NCI-H345 (cell line): ENCODE data around the gene ZIM2.
"Not testable (repeated sequence)": the region's sequence is repeated elsewhere in the genome, so short reads cannot be mapped to it uniquely, and the experiment has no call there.

Source experiments
- DNase-seq: peaks from one replicate; lab custom pipeline; 2025; lab: John Stamatoyannopoulos, UW

ZIM2 gene

DNA sequence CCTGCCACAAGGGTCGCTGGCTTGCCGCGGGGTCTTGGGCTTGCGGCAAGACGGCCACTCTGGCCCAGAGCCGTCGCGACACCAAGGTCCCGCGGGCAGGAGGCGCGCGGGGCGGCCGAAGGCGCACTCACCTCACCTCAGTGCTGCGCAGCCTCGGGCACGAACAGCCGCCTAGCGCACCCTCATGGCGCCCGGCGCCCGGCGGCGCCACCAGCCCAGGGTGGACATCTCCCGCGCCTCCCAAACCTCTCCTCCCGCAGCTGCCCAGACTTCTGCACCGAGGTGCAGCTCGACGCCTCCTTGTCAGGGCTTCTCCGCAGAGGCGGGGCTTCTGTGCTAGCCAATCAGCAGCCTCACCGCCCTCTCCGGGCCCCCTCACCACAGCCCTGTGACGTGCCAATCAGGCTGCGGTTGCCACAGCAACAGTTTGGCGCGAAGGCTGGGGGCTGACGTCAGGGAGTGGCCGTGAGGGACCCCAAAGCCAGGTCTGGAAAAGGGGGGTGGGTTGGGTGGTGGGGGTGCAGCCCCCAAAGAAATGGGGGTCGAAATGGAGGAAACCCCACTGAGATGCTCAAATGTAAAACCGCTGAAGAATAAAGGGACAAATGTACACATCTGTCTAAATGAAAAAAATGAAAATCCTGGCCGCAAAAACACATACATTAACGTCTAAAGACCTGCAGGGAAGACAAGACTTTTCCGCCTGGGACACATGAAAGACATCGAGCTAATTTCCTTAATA lies at the start of gene ZIM2, which contains the start of gene PEG3:
Gene ZIM2 (minus strand): TSS at position 276 of the 742 bp plus-strand sequence. CDS start 16,449 bp downstream, outside the sequence.
Gene PEG3 (minus strand): TSS at position 276 of the 742 bp plus-strand sequence. CDS start 16,071 bp downstream, outside the sequence.
- DNase-seq = no peak

DNA sequence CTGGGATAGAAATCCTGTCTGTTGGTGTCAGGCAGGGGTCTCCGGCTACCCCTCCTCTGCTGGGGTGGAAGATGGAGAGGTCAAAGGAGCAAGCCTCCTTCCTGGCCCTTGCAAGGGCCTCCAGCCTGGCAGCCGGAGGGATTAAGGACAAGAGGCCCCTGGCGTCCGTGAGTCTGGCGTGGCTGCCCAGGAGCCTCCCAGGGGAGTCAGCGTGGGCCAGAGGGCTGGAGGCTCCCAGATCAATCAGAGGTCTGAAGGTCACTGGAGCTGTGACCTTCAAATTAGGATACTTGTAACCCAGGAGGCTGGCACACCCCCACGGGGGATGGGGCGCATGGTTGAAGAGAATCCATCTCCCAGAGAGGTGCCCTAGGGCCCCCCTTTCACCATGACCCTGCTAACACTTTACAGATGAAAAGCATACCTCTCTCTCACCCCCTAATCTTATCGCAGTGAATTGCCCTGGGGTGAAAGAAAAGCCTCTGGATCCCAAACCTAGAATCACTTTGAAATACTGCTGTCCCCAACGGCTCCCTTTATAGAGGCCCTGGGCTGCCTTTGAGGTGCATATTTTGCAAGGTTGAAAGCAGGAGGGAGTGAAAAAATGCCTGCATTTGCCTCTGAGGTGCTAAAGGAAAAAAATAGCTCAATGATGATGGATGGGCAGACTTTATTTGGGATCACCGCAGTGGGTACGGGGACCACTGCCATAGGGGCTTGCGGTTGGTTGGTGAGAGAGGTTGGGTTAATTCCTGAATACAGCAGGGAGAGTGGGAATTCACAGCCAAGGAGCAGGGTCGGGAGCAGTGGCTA lies 44.9 kb upstream of the ZIM2 start:
- DNase-seq = no peak

DNA sequence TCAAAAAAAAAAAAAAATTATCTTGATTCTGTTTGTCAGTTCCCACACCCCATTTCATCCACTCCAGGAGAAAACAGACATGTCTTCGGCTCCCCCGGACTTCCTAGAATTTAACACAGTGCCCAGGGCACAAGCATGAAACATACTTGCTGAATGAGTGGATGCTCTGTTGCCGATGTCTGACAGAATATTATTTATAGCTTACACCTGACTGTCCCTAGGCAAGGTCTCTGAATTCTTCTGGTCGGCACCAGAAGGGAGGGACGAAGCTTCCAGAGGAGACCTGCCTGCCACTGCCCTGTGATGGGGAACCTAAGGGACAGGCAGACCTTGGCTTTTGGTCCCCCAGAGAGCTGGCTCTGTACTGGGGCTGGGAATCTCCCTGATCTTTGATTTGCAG lies 43.9 kb upstream of the ZIM2 start:
- no peak for DNase-seq

DNA sequence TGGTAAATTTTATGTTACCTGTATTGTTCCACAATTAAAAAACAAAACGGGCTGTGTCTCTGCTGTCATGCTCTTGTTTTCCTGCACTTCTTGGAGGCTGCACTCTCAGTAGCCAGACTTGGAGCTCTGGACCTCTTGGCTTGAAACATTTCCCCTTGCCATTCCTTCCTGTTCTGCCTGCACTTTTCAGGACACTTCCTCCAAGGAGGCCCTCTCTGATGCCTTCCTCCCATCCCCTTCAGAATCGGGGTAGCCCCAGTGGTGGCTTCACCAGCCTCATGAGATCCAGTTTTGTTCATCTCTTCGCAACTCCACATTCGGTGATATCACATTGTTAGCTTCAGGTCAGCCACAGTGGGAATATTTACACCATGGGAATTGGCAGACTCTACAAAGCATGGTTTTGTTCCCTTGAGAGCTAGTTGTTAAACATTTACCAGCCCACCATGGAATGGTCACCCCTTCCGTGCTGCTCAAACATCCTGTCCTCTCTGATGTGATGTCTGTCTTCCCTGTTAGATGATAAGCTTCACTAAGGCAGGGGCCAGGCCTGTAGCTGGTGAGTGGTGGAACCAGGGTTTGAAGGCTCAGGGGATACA lies 40.2 kb upstream of the ZIM2 start:
- no peak for DNase-seq

DNA sequence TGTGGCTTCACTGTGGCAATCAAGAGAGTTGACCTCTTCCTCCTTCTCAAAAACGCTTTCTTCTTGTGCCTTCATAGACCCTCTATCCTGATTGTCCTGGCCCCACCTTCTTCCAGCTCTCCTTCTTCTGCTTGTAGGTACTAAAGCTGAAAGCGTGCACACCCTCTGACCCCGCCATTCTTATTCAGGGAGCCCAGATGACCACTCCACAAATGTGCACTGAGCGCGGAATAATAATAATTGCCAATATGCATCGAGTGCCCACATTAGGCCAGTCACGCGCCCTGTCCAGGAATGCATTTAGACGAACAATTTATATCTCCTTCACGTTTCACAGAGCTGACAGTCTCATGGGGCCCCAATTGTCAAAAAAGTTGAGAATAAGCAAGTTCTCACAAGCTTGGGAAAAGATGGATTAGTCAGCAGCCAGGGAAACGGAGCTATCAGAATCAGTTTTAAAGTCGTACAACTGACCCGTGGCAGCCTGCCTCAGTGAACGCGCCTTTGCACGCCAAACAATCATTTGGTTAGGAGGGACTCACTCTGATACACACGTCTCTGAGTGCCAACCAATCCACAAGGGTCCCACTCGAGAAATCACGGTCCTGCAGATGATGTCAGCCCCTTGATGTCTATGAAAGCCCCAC lies 36.7 kb upstream of the ZIM2 start:
- no peak for DNase-seq

DNA sequence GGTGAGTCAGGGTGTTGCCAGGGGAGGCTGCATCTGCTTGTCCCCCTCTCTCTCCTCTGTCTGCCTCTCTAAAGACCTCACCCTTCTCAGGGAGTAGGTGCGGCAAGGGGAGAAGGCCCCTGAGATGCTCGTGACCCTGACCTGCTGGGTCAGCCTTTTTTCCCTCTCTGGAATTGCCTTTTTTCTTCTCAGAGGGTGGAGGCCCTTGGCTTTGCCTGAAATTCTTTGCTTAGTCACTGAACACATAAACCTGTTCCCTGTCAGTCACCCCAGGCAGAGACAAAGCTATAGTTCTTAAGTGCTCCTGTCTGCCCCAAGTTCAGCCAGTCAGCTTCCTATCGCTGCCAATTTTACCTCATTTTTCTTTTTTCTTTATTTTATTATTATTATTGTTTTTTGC lies 35.2 kb upstream of the ZIM2 start:
- DNase-seq = no peak

DNA sequence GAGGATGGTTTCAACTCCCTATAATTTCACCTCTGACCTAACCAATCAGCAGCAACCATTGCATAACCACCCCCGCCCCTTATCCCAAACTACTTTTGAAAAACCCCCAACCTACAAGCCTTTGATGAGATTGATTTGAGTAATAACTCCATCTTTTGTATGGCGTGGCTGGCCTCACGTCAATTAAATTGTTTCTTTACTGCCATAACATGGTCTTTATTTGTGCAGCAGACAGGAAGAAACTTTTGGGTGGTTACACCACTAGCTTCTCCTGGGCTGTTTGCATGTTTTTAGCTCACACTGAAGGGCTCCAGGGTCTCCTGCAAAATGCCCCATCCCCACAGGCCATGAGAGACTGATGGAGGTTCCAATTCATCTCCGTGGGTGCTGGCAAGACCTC lies 34.0 kb upstream of the ZIM2 start:
- no peak for DNase-seq

DNA sequence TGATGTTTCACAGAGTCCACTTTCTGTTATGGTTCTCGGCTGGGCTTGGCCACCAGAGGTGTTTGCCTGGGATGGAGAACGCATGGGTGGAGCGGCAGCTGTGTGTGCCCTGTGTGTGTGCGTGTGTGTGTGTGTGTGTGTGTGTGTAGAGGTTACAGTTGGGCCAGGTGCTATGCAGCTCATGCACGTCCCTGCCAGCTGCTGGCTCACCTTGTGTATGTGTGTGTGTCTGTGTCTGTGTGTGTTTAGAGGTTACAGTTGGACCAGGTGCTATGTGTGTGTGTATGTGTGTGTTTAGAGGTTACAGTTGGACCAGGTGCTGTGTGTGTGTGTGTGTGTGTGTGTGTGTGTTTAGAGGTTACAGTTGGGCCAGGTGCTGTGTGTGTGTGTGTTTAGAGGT lies 33.0 kb upstream of the ZIM2 start:
- no peak for DNase-seq

DNA sequence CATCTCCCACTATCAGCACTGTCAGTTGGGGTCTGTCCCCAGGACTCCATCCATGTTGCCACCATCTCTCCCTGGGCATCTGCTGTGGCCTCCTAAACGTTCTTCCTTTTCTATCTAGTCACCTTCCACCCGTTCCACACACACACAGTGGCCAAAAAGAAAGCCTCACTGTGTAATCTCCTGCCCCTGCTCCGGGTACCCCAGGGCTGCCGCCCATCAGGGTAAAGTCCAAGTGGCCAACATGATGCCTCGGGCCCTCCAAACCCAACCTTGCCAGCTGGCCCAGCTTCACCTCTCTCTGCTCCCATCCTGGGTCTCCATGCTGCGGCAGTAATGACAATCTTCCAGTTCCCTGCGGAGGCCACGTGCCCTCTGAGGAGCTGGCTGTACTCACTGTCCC lies 29.4 kb upstream of the ZIM2 start:
- DNase-seq = no peak

DNA sequence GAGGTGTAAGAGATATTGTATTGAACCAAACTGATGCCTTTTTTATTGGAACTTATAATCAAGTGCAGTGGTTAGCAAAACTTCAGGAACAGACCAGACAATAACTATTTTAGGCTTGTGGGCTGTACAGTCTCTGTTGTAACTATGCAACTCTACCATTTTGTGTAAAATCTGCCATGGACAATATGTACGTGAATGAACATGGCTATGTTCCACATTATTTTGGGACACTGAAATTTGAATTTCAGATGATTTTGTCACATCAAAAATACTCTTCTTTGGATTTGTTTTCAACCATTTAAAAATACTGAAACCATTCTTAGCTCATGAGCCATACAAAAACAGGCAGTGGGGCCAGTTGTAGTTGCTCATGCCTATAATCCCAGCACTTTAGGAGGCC lies 27.9 kb upstream of the ZIM2 start:
- DNase-seq = no peak

DNA sequence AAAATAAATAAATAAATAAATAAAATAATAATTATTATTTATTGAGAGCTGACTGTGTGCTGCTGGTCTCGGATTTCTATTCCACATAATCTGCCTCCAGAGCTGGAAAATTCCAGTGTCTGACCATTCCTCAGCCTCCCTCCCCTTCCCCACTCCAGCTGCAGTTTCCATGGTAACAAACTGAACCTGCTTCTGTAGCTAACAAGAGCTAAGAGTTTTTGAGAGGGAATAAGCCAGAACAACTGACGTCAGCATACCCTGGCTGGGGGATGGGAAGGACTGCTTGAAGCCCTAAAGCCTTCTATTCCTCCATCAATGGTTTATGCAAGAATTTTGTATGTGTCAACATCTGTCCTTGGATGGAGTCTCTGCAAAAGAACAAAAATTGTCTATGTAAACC lies 26.0 kb upstream of the ZIM2 start:
- no peak for DNase-seq

DNA sequence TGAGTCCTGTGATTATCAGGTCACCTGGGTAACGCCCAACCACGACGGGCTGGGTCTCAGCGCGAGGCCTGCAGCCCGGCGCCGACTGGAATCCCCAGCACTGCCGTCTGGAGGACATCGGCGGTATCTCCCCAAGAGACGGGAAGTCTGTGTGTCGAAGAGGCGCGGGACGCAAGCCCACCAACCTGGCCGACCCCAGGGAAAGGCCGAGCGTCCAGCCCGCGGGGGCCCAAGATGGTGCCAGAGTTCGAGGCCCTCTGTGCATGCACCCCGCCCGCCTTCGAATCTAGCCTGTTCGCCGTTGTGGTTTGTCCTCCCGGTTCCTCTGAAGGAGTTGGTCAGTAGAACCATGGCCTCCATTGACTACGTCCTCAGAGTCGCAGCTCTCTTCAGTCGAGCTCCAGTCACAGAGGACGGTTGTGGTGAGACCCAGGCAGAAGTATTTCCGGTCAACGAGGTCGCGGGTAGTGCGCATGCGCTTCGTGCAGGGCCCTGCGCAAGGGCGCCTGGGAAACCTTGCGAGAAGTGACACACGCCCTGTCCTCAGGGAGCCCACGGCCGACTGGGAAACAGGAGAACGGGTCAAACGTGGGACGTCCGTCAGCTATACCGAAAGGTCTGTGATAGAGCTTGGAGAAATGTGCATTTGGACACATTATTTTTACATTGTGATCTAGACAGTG lies 24.1 kb upstream of the ZIM2 start:
- no peak for DNase-seq

DNA sequence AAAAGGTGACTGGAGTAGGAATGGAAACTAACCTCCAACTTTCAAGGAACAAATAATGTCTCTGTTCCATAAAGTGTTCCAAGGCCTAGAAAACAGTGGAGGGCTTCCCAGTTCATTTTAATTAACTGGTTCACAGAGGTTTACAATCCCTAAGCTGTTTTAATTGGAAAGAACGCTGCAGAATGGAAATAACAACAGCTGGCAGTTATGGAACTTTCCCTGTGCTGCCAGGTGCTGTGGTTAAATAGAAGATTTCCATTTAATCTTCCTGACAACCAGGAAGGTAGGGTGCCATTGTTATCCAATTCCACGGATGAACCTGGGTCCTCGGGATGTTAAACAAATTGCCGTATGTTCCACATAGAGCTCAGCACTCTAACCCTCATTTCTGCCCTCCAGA lies 22.2 kb upstream of the ZIM2 start:
- DNase-seq = no peak

DNA sequence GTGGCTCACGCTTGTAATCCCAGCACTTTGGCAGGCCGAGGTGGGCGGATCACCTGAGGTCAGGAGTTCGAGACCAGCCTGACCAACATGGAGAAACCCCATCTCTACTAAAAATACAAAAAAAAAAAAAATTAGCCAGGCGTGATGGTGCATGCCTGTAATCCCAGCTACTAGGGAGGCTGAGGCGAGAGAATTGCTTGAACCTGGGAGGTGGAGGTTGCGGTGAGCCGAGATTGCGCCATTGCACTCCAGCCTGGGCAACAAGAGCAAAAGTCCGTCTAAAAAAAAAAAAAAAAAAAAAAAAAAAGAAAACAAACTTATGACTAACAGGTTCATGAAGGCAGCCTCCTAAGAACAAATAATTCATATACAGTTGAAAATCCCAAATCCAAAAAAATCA lies 19.9 kb upstream of the ZIM2 start:
- not testable (repeated sequence) for DNase-seq

DNA sequence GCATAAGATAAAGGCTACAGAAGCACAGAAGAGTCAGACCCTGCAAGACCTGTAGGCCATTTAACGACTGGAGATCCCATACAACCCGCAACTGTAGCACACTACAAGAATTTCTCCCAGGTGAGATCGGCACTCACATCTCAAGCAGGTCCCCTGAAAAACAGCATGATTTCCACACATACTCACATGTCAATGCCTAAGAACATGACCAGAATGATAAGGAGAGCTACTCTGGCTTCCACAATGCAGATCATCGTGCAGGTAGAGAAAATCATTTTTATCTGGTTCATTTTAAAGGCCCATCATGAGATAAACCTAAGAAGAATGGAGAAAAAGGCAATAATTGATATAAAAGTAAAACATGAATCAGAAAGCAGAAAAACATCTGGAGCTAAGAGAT lies 17.5 kb upstream of the ZIM2 start:
- DNase-seq = no peak

DNA sequence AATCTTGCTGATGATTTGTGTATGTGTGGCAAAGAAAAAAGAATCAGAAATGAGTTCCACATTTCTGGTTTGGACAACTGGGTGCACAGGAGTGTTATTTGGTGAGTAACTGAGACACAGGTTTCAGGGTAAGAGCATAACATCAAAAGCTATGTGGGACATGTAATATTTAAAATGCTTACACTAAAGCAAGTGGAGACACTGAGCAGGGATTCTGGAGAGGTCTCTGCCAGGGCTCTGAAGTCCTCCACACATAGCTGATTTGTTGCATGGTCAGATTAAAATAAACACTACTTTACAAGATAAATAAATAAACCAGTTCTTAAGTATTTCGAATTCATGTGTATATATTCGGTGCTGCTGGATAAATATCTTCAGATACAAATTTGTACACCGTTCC lies 16.3 kb upstream of the ZIM2 start:
- DNase-seq = no peak

DNA sequence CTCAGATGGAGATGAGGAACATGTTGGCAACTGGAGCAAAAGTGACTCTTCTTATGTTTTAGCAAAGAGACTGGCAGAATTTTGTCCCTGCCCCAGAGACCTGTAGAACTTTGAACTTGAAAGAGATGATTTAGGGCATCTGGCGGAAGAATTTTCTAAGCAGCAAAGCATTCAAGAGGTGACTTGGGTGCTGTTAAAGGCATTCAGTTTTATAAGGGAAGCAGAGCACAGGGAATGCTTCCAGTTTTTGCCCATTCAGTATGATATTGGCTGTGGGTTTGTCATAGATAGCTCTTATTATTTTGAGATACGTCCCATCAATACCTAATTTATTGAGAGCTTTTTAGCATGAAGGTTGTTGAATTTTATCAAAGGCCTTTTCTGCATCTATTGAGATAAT lies 11.8 kb upstream of the ZIM2 start:
- not testable (repeated sequence) for DNase-seq

DNA sequence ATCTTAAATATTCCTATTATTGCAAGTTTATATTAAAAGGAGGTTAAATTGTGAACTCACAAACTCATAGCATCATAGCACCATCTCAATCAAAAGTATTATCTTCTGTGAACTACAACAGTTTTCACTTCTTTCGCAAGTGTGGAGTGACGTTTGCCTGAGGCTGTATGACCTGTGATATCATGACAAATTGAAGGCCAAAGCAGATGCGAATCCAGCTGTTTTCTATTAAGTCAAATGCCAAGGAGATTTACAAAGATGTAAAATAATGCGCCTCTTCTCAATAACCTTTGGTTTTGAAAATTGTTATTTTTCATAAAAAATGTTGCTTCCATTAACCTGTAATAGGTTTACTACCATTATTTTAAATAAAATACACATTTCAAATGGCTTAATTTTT lies 7.6 kb upstream of the ZIM2 start:
- no peak for DNase-seq

DNA sequence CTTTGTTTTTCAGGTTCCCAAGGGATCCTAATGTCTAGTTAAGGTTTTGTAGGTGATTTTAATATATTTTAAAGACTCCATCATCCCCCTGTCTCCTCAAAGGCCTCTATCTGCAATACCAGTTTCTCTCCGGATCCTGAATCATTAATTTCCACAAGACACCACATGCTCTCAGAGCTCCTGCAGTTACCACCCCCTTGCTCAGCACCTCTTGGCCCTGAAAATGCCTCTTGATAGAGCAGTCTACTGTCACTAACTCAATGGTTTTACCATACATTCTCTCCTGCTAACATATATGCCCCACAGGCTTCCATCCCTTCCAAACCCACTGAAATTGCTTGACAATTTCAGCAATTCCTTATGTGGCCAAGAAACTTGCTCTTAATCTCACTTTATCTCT lies 1.9 kb upstream of the ZIM2 start:
- no peak for DNase-seq

DNA sequence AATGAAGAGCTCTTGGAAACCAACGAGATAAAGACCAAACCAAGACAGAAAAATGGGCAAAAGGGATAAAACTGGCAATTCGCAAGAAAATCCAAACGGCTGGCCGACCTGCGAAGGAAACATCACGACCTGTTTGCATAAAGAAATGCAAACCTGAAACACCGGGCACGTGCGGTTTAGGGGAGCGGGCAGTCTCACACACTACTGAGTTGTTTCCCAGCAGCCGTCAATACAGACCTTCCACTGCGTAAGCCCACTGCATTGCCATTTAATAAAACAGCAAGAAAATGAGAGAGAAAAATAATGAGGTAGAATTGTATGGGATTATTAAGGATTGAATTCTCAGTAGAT lies 642 bp upstream of the ZIM2 start:
- no peak for DNase-seq

DNA sequence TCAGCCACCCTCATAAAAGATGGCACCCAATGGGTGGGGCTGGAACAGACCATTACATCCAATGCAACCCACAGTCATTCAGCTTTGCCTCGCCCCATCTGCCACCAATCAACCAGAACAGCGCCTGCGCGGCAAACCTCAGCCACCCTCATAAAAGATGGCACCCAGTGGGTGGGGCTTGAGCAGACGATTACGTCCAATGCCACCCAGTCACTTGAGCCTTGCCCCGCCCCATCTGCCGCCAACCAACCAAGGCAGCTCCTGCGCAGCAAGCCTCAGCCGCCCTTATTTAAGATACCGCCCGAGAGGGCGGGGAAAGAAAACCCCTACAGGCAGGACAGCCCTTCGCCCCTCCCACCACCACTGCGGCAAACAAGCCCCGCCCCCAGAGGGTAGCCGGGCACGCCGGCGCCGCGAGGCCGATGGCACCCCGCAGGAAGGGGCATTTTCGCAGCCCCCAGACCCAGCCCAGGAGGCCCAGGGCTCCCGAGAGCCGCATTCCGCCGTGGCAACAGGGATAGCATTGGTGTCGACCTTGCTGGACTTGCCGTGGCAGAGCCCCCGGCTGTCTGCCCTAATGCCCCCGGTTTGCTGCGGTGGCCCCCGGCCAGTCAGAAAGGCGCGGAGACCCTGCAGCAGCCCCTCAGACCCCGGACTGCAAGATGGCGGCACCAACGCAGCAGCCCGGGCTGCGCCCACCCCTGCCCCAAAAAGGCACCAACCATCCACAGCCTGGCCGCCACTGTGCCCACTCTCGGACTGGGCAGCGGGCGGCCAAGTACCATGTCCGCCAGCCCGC lies 675 bp downstream of the ZIM2 start:
- no peak for DNase-seq
